GM12878 (cell line): ENCODE data around the gene HES2. TPM values are rescaled to one million over a fixed set of nuclear protein-coding genes. Genes with fewer than 3 reads are reported as not detected.
"Not testable (repeated sequence)": the region's sequence is repeated elsewhere in the genome, so short reads cannot be mapped to it uniquely, and the experiment has no call there.

Experiments
- ATAC-seq: fragments of 200-7000 bp; cut with Tn5 transposase; 3 replicates; pipeline ENCODE4 v1.9.1; 2020; ENCODE audit warnings: mild to moderate bottlenecking, moderate library complexity
- BruUV-seq: library from RNA; stranded (reverse); fragments of 400-500 nt; replicated peaks from 2 replicates; lab custom pipeline; 2021; lab: Mats Ljungman, UMichigan
- CTCF ChIA-PET: fragments of 300-600 bp; sonication (Branson Sonifier 250); formaldehyde crosslinking; extraction: SDS; loops from one replicate; lab custom pipeline; 2021; ENCODE audit warnings: inconsistent platforms; lab: Yijun Ruan, JAX
- POLR2A ChIA-PET: fragments of 350-600 bp; formaldehyde crosslinking; extraction: SDS; loops from one replicate; lab custom pipeline; 2021; ENCODE audit warnings: inconsistent platforms; lab: Charles Lee
- RAD21 ChIA-PET: fragments of 300-600 bp; sonication (Branson Sonifier 250); formaldehyde crosslinking; loops from one replicate; lab custom pipeline; 2023; ENCODE audit warnings: antibody characterized with exemption; ENCODE audit not compliant: unreplicated experiment; lab: Charles Lee
- SMC1A ChIA-PET: fragments of 300-600 bp; sonication (Branson Sonifier 250); formaldehyde crosslinking; loops from one replicate; lab custom pipeline; 2023; ENCODE audit not compliant: unreplicated experiment, uncharacterized antibody; lab: Charles Lee
- DNase-seq: peaks from one replicate; pipeline ENCODE4 v3.0.0-alpha.2; 2011; ENCODE audit warnings: low read depth, low spot score
- FAIRE-seq: peaks from 3 replicates; lab custom pipeline; 2011; peaks lifted over from hg19 to GRCh38; lab: Jason Lieb, UNC
- H2AFZ ChIP-seq: 2 replicates; pipeline ENCODE4 v1.6.0; 2011; ENCODE audit warnings: low read depth, low read length, control low read depth; ENCODE audit not compliant: control insufficient read depth
- H3K27ac ChIP-seq: 2 replicates; pipeline ENCODE4 v1.5.1; 2011; ENCODE audit warnings: control low read depth; ENCODE audit not compliant: control insufficient read depth, insufficient read depth
- H3K27me3 ChIP-seq, 2 experiments: replicated peaks in 1 of 2; 2 replicates each; pipeline versions ENCODE4 v1.6.0 to v1.6.1; 2011; ENCODE audit warnings: low read length in 1 of 2; ENCODE audit not compliant: control insufficient read depth in 2 of 2, insufficient read depth in 2 of 2
- H3K36me3 ChIP-seq, 2 experiments: 2 replicates each; pipeline ENCODE4 v1.5.1; 2011; ENCODE audit warnings: low read length in 1 of 2; ENCODE audit not compliant: control insufficient read depth in 2 of 2, insufficient read depth in 2 of 2
- H3K4me1 ChIP-seq: 2 replicates; pipeline ENCODE4 v1.6.1; 2011; ENCODE audit warnings: mild to moderate bottlenecking, low read length, moderate library complexity, mixed read lengths; ENCODE audit not compliant: control insufficient read depth, insufficient read depth
- H3K4me2 ChIP-seq: 2 replicates; pipeline ENCODE4 v1.6.0; 2011; ENCODE audit warnings: control low read depth; ENCODE audit not compliant: control insufficient read depth, insufficient read depth
- H3K4me3 ChIP-seq: fragments of 200-600 bp; sonication (generic); 2 replicates; pipeline ENCODE4 v1.5.1; 2016
- H3K79me2 ChIP-seq: 2 replicates; pipeline ENCODE4 v1.6.0; 2011; ENCODE audit warnings: low read length; ENCODE audit not compliant: control insufficient read depth, insufficient read depth
- H3K9ac ChIP-seq: 2 replicates; pipeline ENCODE4 v1.8.0; 2011; ENCODE audit warnings: low read length, control low read depth, mixed read lengths; ENCODE audit not compliant: control insufficient read depth, insufficient read depth
- H3K9me3 ChIP-seq: replicated peaks from 3 replicates; pipeline ENCODE4 v1.5.1; 2011; ENCODE audit warnings: mild to moderate bottlenecking, low read length; ENCODE audit not compliant: control insufficient read depth, insufficient read depth
- H4K20me1 ChIP-seq: 2 replicates; pipeline ENCODE4 v1.6.0; 2011; ENCODE audit not compliant: control insufficient read depth, insufficient read depth
- NFYB ChIP-seq: IDR thresholded peaks from 2 replicates; pipeline ENCODE4 v1.6.1; 2011; ENCODE audit warnings: low read depth, mild to moderate bottlenecking, low read length, improper control_type of control experiment, moderate library complexity; ENCODE audit not compliant: insufficient read depth
- WGBS: methylation state at CpG from one replicate; pipeline ENCODE4 v1.1.6; 2016; ENCODE audit warnings: low lambda C conversion rate; ENCODE audit not compliant: insufficient replicate concordance, insufficient coverage; ENCODE audit errors: missing lambda C conversion rate; 5-methylcytosine and 5-hydroxymethylcytosine counted together
- in situ Hi-C: fragments of 300-500 bp; cut with MboI; formaldehyde crosslinking; loops from 9 replicates; pipeline ENCODE4 v1.14.3; 2018; ENCODE audit warnings: mixed read lengths
- intact Hi-C: fragments of 100-400 bp; cut with micrococcal nuclease; formaldehyde crosslinking; loops from one replicate; pipeline ENCODE4 v1.14.2; 2022; ENCODE audit not compliant: unreplicated experiment
- polyA plus RNA-seq, 11 experiments: library from polyadenylated mRNA; depleted of rRNA in 4 of 11; unstranded in 6 of 11; stranded (reverse) in 5 of 11; fragments of >200 nt; fragmentation: Nextera tagmentation in 4 of 11; fragmentation: Illumina TruSeq in 1 of 11; extraction: Ambion mirVana in 4 of 11; extraction: Trizol in 1 of 11; gene quantifications; 1 replicate in 1 of 11; 2 replicates in 10 of 11; pipeline versions ENCODE4 v1.2.1 to v1.2.3, GENCODE V29; 2011 to 2016; ENCODE audit warnings: inconsistent platforms in 2 of 11, missing spikeins in 2 of 11, low read depth in 1 of 11
- total RNA-seq, 4 experiments: library from RNA; depleted of rRNA in 3 of 4; stranded (reverse); fragments of >200 nt in 3 of 4; fragmentation: Illumina TruSeq in 1 of 4; extraction: Trizol in 1 of 4; gene quantifications; 2 replicates each; pipeline versions ENCODE4 v1.2.1 to v1.2.3, GENCODE V29; 2013 to 2021

Gene HES2
- total and polyA plus RNA-seq, 10 of the 15 experiments (the other 5 are each of a cell fraction or from before 2014, with no cell fraction given), result 0.13 to 2.0 (median 0.26) TPM

GRCh38 chr1:6395781-6396244, 23.9 kb downstream of the HES2 start:
- H2AFZ ChIP-seq, H4K20me1 ChIP-seq, DNase-seq, H3K27me3 ChIP-seq, H3K27ac ChIP-seq, intact Hi-C loops, H3K4me2 ChIP-seq, FAIRE-seq, ATAC-seq, H3K4me3 ChIP-seq, BruUV-seq, H3K9ac ChIP-seq, H3K9me3 ChIP-seq, in situ Hi-C loops, H3K4me1 ChIP-seq, H3K36me3 ChIP-seq: not testable (repeated sequence)
- peaks cover 17% of the 10 kb centered on the region for H3K79me2 ChIP-seq
- RAD21 ChIA-PET, result interaction anchor here (5.2 kb wide), 1 partner anchor 35 kb away, joined by 54 read pairs; no protein-coding TSS in a partner anchor
- POLR2A ChIA-PET, result interaction anchor here (3.0 kb wide), 1 partner anchor 35 kb away, joined by 12 read pairs; no protein-coding TSS in a partner anchor
- SMC1A ChIA-PET, result interaction anchor here (1.9 to 2.7 kb wide), 3 partner anchors 9 to 37 kb away, joined by 6 to 15 read pairs (median 7); no protein-coding TSS in a partner anchor
- CTCF ChIA-PET, result interaction anchor here (0.7 to 21.2 kb wide), 5 partner anchors 21 to 149 kb away, joined by 3 to 276 read pairs (median 8); no protein-coding TSS in a partner anchor
- 96% methylated on average over 34 of the region's 34 CpGs for WGBS

- Histone ChIP-seq H3K79me2 (peaks cover 17% of the 10 kb centered on the region), H3K4me2 (peak overlapping the region; percentile 4; the same call in 1 of the 2 replicates)
- BruUV-seq, H3K27me3 ChIP-seq, in situ Hi-C loops, H2AFZ ChIP-seq, H3K9ac ChIP-seq, H4K20me1 ChIP-seq, H3K9me3 ChIP-seq, FAIRE-seq, H3K4me1 ChIP-seq, intact Hi-C loops, H3K36me3 ChIP-seq, H3K4me3 ChIP-seq, H3K27ac ChIP-seq, ATAC-seq, DNase-seq: not testable (repeated sequence)
- ChIA-PET RAD21 (interaction anchor here (0.7 to 5.2 kb wide), 6 partner anchors 24 to 339 kb away, joined by 3 to 54 read pairs (median 4); no protein-coding TSS in a partner anchor), POLR2A (interaction anchor here (0.6 to 3.7 kb wide), 3 partner anchors 30 to 36 kb away, joined by 6 to 27 read pairs (median 12); no protein-coding TSS in a partner anchor), SMC1A (interaction anchor here (1.2 to 3.8 kb wide), 8 partner anchors 8 to 53 kb away, joined by 3 to 17 read pairs (median 6); no protein-coding TSS in a partner anchor), CTCF (interaction anchor here (2.5 to 21.2 kb wide), 4 partner anchors 28 to 149 kb away, joined by 8 to 276 read pairs (median 32); no protein-coding TSS in a partner anchor)
- 82% methylated on average over 8 of the region's 8 CpGs for WGBS
- peak; percentile 74 for TF ChIP-seq NFYB
Measured at GRCh38 chr1:6395130-6395529, 24.6 kb downstream of the HES2 start.
